Activated T-helper 1 cell treated with anti-CD3 and anti-CD28 coated beads, Interleukin-12 subunit alpha, Interleukin-12 subunit beta, Interleukin-2, Interleukin-4 antibody, amounts not matched to agents 30 ng/mL and 10 ng/mL and 1 ng/mL, durations not matched to agents 14 hours and 24 hours and 36 hours (primary cell): Measurements from ENCODE around the gene VAC14. TPM values are rescaled to one million over a fixed set of nuclear protein-coding genes. Genes with fewer than 3 reads are reported as not detected.
A peak's percentile ranks its signal among the peaks of the same experiment; 100 is the strongest.
"Not testable (repeated sequence)": the region's sequence is repeated elsewhere in the genome, so short reads cannot be mapped to it uniquely, and the experiment has no call there.

Source experiments
- DNase-seq: peaks from one replicate; pipeline ENCODE4 v3.0.0; 2021; ENCODE audit warnings: low spot score
- H3K27ac Mint-ChIP-seq: one replicate; pipeline ENCODE4 v1.8.0; 2021; ENCODE audit warnings: mild to moderate bottlenecking, mixed read lengths
- H3K27me3 Mint-ChIP-seq: one replicate; pipeline ENCODE4 v1.8.0; 2022; ENCODE audit warnings: mild to moderate bottlenecking, moderate library complexity, mixed read lengths; ENCODE audit not compliant: insufficient read depth
- H3K36me3 Mint-ChIP-seq: one replicate; pipeline ENCODE4 v1.8.0; 2021; ENCODE audit warnings: low read depth, mixed read lengths
- H3K4me1 Mint-ChIP-seq: one replicate; pipeline ENCODE4 v1.8.0; 2021; ENCODE audit warnings: low read depth, mixed read lengths
- H3K4me3 Mint-ChIP-seq: one replicate; pipeline ENCODE4 v1.8.0; 2021; ENCODE audit warnings: mild to moderate bottlenecking, moderate library complexity, mixed read lengths
- H3K9me3 Mint-ChIP-seq: one replicate; pipeline ENCODE4 v1.8.0; 2021; ENCODE audit warnings: mixed read lengths
- intact Hi-C: fragments of 100-400 bp; cut with micrococcal nuclease; formaldehyde crosslinking; loops from one replicate; pipeline ENCODE4 v1.15.1; 2024
- total RNA-seq: library from RNA; stranded (reverse); gene quantifications from 2 replicates; pipeline ENCODE4 v1.2.3, GENCODE V29; 2022

The VAC14 gene
- total RNA-seq: 36.6 and 37.5 TPM in 2 replicates

GRCh38 chr16:70800781-70801480, at the start of gene VAC14:
Gene VAC14, minus strand, starts transcription at chr16:70801158. Its CDS starts 258 bp downstream, at chr16:70800900.
- peaks cover 27% of the 10 kb centered on the region for H3K4me1 Mint-ChIP-seq
- H3K27me3 Mint-ChIP-seq: peaks cover 11% of the 10 kb centered on the region
- DNase-seq: peak; percentile 93
- peak within 1 kb of the TSS; percentile 97 for H3K4me3 Mint-ChIP-seq
- intact Hi-C loops: loop anchor here (1.0 to 10.0 kb wide), 5 partner anchors 64 to 1291 kb away; partner anchors contain the start of genes CALB2, DHX38, PHLPP2 and TXNL4B
- peaks cover 4% of the 10 kb centered on the region for H3K9me3 Mint-ChIP-seq
- H3K27ac Mint-ChIP-seq: peak within 1 kb of the TSS; percentile 89
- H3K36me3 Mint-ChIP-seq: peaks cover 2% of the 10 kb centered on the region

GRCh38 chr16:70823498-70824118, 22.6 kb upstream of the VAC14 start:
- DNase-seq, H3K27ac Mint-ChIP-seq, H3K9me3 Mint-ChIP-seq, H3K27me3 Mint-ChIP-seq, H3K36me3 Mint-ChIP-seq, H3K4me1 Mint-ChIP-seq, H3K4me3 Mint-ChIP-seq, intact Hi-C loops: not testable (repeated sequence)

- H3K27ac Mint-ChIP-seq, H3K4me3 Mint-ChIP-seq, H3K36me3 Mint-ChIP-seq, intact Hi-C loops, DNase-seq, H3K27me3 Mint-ChIP-seq, H3K4me1 Mint-ChIP-seq, H3K9me3 Mint-ChIP-seq: not testable (repeated sequence)
These were observed 21.8 kb upstream of the VAC14 start for GRCh38 chr16:70822734-70823133.

DNA sequence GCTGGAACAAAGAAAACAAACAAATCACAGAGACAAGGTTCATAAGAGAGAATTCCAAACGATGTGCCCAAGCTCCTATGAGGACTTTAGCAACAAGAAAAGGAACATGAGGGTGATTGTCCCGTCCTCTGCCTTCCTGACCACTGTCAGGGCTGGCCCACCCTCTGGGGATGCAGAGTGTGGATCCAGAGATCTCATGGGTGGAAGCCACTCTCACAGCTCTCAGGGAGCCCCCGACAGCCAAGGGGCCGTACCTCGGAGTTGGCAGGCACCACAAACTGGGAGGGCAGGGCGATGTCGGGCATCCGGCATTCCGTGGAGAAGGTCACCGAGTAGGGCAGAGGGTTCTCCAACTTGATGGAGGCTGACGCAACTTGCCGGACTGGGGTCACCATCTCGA, 17.1 kb upstream of the VAC14 start:
- H3K9me3 Mint-ChIP-seq, H3K36me3 Mint-ChIP-seq, H3K4me3 Mint-ChIP-seq, H3K27me3 Mint-ChIP-seq, DNase-seq, H3K27ac Mint-ChIP-seq, H3K4me1 Mint-ChIP-seq, intact Hi-C loops: not testable (repeated sequence)

DNA sequence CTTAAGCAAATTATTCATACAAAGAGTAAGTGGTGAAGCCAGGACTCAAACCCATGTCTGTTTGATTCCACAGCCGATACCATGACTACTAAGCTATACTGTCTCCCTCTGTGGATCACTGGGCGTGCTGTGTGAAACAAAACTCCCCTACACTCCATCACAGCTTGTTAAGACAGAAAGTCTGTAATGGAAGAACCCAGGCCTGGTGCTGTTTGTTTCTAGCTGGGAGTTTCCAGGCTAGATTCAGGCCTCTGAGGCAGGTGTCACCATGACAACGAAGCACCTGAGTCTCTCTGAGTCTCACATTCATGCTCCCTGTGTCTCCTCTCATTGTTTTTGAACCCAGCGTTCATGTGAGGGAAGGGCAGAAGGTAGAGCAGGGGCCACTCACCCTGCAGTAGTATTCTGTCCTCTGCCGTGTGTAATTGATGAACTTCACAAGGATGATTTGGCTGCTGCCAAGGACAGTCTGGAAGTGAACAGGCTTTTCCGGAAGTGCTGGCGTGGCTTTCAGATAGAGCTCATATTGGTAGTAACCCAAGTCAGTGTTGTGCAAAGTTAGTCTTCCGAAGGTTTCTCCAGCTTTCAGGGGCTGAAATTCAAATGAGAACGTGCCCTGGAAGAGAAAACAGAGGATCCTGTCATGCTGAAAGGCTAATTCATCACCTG, 8.6 kb upstream of the VAC14 start:
- intact Hi-C loops: loop anchor here (10.0 kb wide), 2 partner anchors 545 to 655 kb away; partner anchors contain the start of genes CALB2 and ZNF23

DNA sequence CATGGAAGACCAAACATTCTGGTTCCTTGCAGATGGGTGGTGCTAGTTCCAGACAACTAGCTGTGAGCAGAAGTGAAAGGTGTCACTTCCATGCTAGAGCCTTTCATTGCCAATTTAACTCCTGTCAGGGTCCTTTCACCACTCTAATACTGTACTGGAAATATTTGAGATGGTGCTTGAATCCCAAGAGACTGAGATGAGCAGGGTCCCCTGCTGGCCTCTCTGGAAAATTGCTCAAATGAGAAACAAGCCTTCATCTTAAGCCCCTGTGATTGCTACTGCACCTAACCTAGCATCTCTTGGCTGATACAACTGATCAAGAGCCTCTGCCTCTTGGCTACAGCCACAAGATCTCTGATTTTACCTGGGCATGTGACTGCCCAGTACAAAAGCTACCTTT, 7.4 kb upstream of the VAC14 start:
- no peaks in the 10 kb centered on the region for H3K36me3 Mint-ChIP-seq
- peaks cover 11% of the 10 kb centered on the region for H3K27me3 Mint-ChIP-seq
- intact Hi-C loops: loop anchor here (10.0 kb wide), 2 partner anchors 546 to 656 kb away; partner anchors contain the start of genes CALB2 and ZNF23
- DNase-seq: no peak
- H3K4me3 Mint-ChIP-seq: no peak overlapping the region
- H3K27ac Mint-ChIP-seq: no peak overlapping the region
- H3K9me3 Mint-ChIP-seq: peaks cover 4% of the 10 kb centered on the region
- H3K4me1 Mint-ChIP-seq: no peaks in the 10 kb centered on the region

More for the DNA sequence above, 8.6 kb upstream of the VAC14 start:
- Mint-ChIP-seq H3K4me3 (no peak overlapping the region), H3K36me3 (no peaks in the 10 kb centered on the region), H3K27ac (no peak overlapping the region), H3K4me1 (no peaks in the 10 kb centered on the region), H3K27me3 (peaks cover 10% of the 10 kb centered on the region), H3K9me3 (no peaks in the 10 kb centered on the region)
- no peak for DNase-seq

DNA sequence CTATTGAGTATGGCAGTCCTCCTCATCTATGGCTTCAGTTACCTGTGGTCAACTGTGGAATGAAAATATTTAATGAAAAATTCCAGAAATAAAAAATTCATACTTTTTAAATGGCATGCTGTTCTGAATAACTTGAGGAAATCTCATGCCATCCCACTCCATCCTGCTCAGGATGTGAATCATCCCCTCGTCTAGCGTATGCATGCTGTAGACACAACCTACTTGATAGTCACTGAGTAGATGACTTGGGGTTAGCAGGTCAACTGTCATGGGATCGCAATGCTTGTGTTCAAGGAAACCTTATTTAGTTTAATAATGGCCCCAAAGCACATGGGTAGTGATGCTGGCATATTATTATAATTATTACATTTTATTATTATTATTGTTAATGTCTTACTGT, 4.8 kb upstream of the VAC14 start:
- Mint-ChIP-seq H3K4me3 (no peak overlapping the region), H3K36me3 (peaks cover 2% of the 10 kb centered on the region), H3K4me1 (no peaks in the 10 kb centered on the region), H3K27ac (no peak overlapping the region), H3K9me3 (peaks cover 4% of the 10 kb centered on the region), H3K27me3 (peaks cover 21% of the 10 kb centered on the region)
- intact Hi-C loops: loop anchor here (10.0 kb wide), 2 partner anchors 549 to 659 kb away; partner anchors contain the start of genes CALB2 and ZNF23
- DNase-seq: no peak

DNA sequence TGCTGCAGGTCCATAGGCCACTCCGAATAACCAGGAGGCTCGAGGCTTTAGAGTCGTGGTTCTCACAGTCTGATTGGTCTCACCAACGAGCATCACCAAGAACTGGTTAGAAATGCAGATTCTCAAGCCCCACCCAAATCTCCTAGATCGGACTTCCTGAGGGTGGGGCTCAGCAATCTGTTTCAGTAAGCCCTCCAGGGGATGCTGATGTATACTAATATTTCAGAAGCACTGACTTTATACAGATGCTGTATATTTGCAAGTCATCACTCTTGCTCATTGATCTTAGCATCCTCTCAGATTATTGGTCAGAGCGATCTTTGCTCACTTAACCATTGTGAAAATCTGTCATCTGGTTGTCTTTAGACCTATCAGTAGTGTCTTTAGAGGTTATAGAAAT, 4.4 kb upstream of the VAC14 start:
- Mint-ChIP-seq H3K9me3 (peaks cover 4% of the 10 kb centered on the region), H3K4me1 (peaks cover 2% of the 10 kb centered on the region), H3K27ac (no peak overlapping the region), H3K27me3 (peaks cover 21% of the 10 kb centered on the region), H3K4me3 (no peak overlapping the region), H3K36me3 (peaks cover 2% of the 10 kb centered on the region)
- intact Hi-C loops: loop anchor here (10.0 kb wide), 2 partner anchors 549 to 659 kb away; partner anchors contain the start of genes CALB2 and ZNF23
- no peak for DNase-seq

- intact Hi-C loops: loop anchor here (5.0 to 10.0 kb wide), 4 partner anchors 550 to 1288 kb away; partner anchors contain the start of genes CALB2, DHX38, PHLPP2 and TXNL4B
- peaks cover 4% of the 10 kb centered on the region for H3K9me3 Mint-ChIP-seq
- H3K27ac Mint-ChIP-seq: no peak overlapping the region
- H3K4me1 Mint-ChIP-seq: peaks cover 8% of the 10 kb centered on the region
- H3K27me3 Mint-ChIP-seq: peaks cover 21% of the 10 kb centered on the region
- H3K36me3 Mint-ChIP-seq: peaks cover 2% of the 10 kb centered on the region
- no peak overlapping the region for H3K4me3 Mint-ChIP-seq
- no peak for DNase-seq
These were observed 3.8 kb upstream of the VAC14 start for GRCh38 chr16:70804734-70805169.

DNA sequence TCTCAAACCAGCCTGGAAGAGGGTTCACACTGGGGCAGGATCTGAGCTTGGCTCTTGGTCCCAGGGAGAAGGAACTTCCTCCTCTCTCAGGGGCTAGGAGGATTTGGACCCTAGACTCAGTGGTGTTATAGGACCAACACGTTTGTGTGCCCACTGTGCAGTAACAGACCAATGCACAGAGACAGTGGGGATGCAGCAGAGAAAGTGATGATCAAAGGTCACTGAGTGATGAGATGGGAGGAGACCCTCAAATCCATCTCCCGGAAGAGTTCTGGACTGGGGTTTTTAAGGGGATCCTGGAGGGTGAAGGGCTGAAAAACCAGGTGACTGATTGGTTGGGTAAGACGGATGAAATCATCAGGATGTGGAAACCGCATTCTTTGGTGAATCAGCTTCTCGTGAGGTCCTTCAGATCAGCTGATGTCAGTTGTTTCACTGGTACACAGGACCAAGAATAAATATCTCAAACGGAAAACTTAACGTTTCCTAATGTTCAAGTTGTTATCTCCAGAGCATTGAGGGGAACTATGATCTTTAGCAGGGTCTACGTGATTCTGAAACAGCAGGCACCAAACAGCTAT, 3.3 kb upstream of the VAC14 start:
- Mint-ChIP-seq H3K36me3 (peaks cover 2% of the 10 kb centered on the region), H3K9me3 (peaks cover 4% of the 10 kb centered on the region), H3K27me3 (peaks cover 21% of the 10 kb centered on the region), H3K4me3 (no peak overlapping the region), H3K4me1 (peaks cover 11% of the 10 kb centered on the region), H3K27ac (no peak overlapping the region)
- DNase-seq: no peak
- intact Hi-C loops: loop anchor here (5.0 to 10.0 kb wide), 4 partner anchors 551 to 1288 kb away; partner anchors contain the start of genes CALB2, DHX38, PHLPP2 and TXNL4B

DNA sequence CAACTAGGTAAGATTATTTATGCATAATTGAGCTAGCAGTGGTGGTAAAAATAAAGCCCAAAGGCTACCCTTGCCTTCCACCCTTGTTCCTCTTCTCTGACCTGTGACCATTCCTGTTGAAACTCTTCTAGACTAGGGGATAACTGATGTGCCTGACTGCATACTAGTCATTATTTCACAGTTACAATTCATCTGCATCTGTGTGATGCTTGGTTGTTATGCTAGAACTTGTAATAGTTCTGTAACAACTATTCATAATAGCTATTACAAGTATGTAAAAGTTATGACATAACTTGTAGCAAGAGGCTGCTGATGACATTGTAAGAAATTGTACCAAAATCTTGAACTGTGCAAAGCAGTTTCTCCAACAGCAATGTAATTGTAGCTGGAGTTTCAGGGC, 2.4 kb upstream of the VAC14 start:
- intact Hi-C loops: loop anchor here (5.0 to 10.0 kb wide), 4 partner anchors 551 to 1289 kb away; partner anchors contain the start of genes CALB2, DHX38, PHLPP2 and TXNL4B
- Mint-ChIP-seq H3K36me3 (peaks cover 2% of the 10 kb centered on the region), H3K9me3 (peaks cover 4% of the 10 kb centered on the region), H3K27ac (no peak overlapping the region), H3K4me3 (no peak overlapping the region), H3K4me1 (peaks cover 19% of the 10 kb centered on the region), H3K27me3 (peaks cover 21% of the 10 kb centered on the region)
- DNase-seq: no peak

- Mint-ChIP-seq H3K27me3 (peaks cover 13% of the 10 kb centered on the region), H3K27ac (peak overlapping the region; percentile 84), H3K36me3 (peaks cover 2% of the 10 kb centered on the region), H3K9me3 (peaks cover 4% of the 10 kb centered on the region), H3K4me3 (peak overlapping the region; percentile 97), H3K4me1 (peaks cover 27% of the 10 kb centered on the region)
- intact Hi-C loops: loop anchor here (1.0 to 10.0 kb wide), 5 partner anchors 64 to 1291 kb away; partner anchors contain the start of genes CALB2, DHX38, PHLPP2 and TXNL4B
- DNase-seq: no peak
These were observed 653 bp upstream of the VAC14 start for GRCh38 chr16:70801611-70802010.
